Stimulated activated CD4-positive, alpha-beta T cell treated with anti-CD3 and anti-CD28 coated beads, TNF-alpha, amount 100 ng/mL, for 1 hour (primary cell): Measurements from ENCODE around the gene ATP13A2.
"Not testable (repeated sequence)": the region's sequence is repeated elsewhere in the genome, so short reads cannot be mapped to it uniquely, and the experiment has no call there.

ENCODE experiments used
- DNase-seq, 3 donors: peaks; one replicate each; pipeline ENCODE4 v3.0.0-alpha.2; 2020; ENCODE audit warnings: low read depth in 3 of 3, low spot score in 1 of 3

The ATP13A2 gene

DNA sequence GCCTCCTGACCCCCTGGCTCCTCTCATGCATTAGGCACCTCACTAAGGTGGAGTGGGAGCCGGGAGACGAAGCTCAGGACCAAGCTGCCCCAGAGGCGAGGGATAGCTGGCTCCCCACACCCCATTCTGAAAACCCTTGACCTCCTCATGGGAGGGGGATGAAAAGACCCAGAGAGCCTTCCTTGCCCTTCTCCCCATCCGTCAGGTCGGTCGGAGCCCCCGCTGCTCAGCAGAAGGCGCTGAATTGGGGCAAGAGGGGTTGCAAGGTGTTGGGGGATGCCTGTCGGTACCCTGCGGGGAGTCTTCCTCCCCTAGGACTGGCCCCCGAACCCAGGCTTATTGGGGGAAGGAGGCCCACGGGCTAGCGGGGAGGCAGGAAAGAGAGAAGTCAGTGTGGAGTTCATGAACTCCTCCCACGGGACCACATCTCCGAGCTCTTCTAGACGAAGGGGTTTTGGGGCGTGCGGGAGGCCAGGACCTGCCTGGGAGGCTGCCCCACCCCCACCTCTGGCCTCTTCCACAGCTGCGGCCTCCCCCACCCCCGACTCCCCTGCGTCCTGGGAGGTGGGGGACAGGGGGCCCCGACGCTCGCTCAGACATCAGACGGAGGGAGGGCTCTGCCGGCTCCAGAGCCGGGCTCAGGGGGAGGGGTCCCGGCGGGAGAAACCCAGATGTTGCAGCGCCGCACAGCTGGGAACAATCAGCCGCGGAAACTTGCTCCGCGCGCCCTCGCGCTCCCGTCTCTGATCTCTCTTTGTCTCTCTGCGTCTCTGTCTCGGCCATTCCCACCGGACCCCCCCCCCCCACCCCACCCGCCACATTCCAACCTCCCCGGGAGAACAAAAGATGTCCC, 32.0 kb downstream of the ATP13A2 start:
- no peak for DNase-seq

DNA sequence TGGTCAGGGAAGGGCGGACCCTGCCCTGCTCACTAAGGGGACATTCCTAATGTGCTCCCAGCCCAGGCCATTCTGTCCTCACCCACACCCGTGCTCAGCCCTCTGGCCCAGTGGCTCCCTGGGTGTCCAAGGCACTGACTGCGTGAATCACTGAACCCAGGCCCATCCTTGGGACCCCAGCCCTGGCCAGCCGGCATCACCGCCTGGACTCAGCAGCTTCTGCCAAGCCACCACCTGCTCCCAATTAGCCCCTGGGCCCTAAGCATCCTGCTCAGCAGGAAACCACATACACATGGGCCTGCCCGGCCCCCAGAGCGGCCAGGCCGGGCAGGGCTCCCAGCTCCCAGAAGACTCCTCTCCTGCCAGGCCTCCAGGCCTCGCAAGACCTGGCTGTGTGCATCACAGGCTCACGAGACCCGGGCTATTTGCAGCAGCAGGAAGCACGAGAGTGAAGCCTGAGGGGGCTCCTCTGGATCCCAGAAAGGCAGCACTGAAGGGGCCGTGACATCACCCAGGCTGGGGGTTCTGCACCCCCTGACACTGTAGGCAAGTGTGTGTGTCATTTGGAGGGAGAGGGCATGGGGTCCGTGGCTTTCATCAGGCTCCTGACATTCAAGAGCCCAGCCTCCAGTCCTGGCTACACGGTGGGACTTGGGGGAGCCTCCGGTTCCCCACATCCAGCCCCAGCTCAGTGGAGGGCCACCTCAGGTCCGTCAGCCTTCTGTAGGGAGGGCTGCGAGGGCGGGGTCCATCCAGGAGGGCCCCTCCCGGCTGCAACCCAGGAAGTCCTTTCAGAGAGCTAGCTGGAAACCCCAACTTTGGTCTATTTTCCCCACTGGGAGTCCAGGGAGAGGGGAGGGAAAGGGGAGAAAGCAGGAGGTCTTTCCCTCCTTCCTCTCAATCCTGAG, 32.9 kb downstream of the ATP13A2 start:
- DNase-seq, result no peak

DNA sequence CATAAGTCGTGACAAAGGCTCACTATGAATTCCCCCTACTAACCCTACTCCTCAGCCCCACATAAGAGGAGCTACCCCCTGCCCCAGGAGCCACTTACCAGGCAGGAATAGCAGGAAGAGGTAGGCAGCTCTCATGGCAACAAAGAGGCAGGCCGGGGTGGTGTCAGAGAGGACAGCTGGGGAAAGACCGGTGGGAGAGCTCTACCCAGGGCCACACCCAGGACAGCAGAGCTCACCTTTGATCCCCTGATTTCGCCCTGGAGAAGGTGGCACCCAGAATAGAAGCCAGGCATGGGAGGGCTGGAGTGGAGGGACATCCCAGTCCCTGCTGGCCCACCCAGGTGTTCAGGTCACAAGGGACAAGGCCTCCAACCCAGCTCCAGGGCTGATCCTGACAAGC, 33.6 kb downstream of the ATP13A2 start:
- no peak for DNase-seq

DNA sequence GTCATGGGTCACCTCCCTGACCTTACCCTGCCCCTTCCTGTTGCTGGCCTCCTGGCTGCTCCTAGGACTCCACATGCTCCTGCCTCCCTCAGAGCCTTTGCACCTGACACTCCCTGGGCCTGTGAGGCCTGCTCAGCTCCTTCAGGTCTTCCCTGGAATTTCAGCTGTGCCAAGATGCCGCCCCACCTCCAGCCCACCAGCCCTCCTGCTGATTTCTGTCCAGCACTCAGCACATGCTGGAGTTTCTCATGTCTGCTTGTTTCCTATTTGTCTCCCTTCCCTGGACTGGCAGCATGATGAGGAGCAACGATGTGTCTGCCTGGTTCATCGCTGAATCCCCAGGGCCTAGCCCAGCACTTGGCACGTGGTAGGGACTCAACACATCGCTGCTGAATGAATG, 34.4 kb downstream of the ATP13A2 start:
- DNase-seq, result no peak

DNA sequence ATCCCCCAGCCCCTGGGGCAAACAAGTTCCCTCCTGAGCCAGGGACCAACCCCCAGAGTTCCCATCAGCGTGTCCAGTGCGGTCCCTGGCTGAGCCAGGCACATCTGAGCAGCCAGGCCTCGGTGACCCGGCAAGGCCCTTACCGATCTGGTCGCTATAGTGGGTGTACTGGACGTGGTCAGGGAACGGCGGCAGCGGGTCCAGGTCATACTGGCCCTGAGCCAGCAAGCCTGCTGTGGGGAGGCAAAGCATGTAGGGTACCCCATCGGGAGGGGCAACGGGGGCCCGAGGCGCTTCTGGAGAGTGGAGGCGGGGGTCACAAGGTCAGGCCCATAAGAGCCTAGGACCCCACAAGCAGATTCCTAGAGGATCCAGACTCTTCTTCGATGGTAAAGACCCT, 34.8 kb downstream of the ATP13A2 start:
- DNase-seq, result no peak

DNA sequence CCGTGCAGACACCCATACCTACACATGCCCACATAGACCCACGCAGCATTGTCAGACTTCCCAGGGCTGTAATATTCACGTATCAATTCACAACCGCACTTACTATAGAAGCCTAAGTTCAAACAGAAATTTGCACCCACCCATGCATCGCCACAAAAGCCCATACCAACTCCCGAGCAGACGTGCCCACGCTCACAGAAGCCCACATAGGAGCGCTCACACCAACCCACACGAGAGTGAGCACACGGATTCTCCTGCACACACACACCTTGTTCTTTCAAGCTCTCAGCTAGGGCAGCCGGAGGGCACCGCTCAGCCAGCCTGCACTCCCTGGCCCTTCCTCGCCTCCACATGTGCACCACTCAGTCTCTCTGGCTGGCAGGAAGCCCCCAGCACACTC, 35.9 kb downstream of the ATP13A2 start:
- DNase-seq, result no peak

DNA sequence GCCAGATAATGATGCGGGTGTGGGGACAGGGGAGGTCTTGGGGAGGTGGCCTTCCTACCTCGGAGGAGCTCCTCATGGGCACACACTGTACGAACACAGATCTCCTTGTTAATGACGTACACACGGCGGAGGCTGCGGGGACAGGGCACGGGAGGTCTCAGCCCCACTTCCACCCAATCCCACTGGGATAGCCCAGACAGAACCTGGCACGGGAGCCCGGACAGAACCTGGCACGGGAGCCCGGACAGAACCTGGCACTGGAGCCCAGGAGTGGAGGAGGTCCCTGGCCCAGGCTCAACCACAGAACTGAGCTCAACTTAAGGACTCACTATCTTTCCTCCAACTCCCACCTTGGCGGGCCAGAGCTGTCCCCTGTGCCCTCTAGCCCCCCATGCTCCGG, 36.5 kb downstream of the ATP13A2 start:
- no peak for DNase-seq

DNA sequence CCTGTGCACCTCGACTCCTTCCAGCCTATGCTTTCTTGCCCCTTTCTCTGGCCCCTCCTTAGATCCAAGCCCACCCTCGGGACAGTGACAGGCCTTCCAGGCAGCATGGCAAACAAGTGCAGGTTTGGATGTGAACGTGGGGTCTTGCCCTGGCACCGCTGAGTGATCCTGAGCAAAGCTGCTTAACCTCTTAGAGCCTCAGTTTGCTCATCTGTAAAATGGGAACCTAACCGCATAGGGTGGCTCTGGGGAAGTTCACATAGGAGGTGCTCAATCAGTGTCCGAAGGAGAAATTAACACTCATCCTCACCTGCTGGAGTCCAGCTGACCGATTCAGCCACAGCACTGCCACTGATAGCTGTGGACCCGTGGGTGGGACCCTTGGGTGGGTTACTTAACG, 38.5 kb downstream of the ATP13A2 start:
- DNase-seq, result no peak

DNA sequence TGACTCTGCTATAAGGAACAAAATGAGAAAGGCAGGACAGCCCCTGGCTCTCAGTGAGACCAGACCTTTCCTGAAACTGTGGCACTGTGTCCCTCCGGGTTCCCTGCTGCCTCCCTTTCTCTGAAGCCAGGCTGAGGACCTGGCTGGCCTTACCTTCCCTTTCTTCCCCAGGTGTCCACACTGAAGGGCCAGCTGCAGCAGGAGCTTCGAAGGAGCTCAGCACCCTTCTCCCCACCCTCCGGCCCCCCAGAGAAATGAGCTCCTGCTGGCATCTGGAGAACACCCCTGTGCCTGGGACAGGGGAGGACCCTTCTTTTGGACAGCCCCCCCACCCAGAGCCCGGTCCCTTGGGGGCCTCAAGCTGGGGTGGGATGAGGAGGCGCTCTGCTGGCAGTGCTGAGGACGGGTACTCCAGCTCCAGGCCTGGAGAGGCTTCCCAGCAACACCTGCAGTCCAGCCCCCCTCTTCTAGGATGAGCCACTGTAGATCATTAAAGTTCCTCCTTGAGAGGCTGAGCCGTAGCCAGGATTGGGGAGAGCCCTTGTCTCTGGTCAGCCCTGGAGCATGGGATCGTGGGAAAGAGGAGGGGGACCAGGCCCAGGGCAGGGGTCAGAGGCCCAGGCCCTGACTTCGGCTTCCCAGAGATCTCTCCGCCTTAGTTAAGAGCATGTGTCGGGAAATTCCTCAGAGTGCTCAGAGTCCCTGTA, 39.4 kb downstream of the ATP13A2 start:
- no peak for DNase-seq

DNA sequence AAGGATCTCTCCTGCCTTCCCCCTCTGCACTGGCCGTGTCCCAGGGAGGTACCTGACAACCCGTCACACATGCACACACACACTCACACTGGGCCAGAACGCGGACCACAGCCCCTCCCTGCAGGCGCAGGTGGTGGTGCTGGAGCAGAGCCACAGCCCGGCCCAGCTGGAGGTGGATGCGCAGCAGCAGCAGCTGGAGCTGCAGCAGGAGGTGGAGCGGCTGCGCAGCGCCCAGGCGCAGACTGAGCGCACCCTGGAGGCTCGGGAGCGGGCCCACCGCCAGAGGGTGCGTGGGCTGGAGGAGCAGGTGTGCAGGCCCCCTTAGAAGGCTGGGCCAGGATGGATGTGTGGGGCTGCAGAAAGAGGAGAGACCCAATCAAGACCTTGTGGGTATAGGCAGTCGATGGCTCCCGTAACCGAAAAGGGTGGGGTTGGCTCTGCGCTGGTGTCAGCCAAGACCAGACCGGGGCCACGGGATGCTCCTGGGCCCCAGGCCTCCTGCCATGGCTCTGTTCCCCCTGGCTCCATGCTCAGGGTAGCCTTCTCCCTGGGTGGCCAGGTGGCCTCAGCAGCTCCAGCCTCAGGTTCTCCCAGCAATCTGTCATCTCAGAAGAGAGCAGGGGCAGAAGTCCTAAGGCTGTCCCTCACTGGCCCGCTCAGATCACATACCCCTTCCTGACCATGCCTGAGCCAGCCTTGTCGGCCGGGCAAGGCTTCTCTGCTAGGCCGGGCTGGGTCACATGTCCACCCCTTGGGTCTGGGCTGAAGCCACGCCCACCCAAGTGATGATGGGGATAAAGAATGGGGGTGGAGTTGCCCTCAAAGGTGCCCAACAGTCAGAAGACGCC, 40.2 kb downstream of the ATP13A2 start:
- no peak for DNase-seq

DNA sequence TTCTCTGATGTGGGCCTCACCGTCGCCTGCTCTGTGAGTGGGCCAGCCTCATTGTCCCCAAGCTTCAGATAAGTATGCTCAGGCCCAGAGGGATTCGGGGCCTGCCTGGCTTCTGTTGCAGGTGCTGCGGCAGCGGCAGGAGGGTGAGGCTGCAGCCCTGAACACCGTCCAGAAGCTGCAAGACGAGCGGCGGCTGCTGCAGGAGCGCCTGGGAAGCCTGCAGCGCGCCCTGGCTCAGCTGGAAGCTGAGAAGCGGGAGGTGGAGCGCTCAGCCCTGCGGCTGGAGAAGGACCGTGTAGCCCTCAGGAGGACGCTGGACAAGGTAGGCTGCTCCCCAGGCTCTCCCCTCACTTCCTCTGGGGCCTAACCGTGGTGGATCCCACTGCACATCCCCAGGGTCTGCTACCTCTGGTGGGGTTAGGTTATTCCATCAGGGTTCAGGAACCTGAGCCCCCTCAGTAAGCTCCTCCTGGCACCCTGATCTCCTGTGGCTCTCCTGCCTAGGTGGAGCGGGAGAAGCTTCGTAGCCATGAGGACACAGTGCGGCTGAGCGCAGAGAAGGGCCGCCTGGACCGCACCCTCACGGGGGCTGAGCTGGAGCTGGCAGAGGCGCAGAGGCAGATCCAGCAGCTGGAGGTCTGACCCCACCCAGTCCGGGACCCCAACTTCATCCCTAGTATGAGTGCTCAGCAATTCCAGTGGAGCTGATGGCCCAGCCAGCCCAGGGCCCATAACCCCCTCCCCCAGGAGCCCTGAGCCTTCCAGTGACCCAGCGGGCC, 41.4 kb downstream of the ATP13A2 start:
- no peak for DNase-seq

DNA sequence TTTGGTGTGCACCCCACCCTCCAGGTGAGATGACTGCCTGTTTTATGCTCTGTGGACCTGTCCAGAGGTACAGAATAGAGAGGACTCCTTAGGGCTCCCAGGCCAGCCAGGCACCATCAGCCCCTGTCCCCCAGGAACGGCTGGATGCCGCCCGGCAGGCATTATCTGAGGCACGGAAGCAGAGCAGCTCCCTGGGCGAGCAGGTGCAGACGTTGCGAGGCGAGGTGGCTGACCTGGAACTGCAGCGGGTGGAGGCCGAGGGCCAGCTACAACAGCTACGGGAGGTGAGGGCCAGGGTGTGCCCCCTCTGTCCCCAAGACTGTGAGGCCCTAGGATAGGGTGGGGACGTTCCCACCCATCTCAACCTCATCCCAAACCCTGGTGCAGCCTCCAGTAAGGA, 42.1 kb downstream of the ATP13A2 start:
- DNase-seq, result no peak

DNA sequence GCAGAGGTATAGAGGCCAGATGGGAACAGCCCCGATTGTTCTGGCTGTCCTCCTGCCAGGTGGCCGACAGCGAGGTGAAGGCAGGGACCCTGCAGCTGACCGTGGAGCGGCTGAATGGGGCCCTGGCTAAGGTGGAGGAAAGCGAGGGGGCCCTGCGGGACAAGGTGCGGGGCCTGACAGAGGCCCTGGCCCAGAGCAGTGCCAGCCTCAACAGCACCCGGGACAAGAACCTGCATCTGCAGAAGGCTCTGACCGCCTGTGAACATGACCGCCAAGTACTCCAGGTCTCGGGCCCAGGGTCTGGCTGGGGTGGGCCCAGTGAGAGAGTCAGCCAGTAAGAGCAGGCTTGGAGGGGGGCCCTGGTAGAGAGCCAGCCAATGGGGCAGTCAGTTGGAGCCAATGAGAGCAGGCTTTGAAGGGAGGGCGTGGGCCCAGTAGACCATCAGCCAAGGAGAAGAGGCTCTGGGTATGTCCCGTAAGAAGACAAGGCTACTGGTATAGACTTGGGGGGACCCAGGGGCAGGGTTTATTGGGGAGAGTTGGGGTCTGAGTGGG, 42.6 kb downstream of the ATP13A2 start:
- no peak for DNase-seq

DNA sequence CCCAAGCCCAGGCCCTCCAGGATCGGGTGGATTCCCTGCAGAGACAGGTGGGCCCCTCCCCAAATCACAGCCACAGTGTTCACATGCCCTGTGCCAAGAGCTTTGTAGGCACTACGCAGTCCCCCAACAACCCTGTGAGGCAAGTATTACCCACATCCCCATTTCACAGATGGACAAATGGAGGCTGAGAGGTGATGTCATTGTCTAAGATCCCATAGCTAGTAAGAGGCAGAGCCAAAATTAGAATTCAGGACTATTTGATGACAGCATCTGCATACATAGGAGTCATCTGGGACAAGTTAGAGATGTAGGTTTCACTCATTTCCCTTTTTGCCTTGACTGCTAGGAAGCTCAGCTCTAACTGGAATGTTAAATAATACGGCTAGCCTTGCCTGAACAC, 43.4 kb downstream of the ATP13A2 start:
- DNase-seq, result no peak

DNA sequence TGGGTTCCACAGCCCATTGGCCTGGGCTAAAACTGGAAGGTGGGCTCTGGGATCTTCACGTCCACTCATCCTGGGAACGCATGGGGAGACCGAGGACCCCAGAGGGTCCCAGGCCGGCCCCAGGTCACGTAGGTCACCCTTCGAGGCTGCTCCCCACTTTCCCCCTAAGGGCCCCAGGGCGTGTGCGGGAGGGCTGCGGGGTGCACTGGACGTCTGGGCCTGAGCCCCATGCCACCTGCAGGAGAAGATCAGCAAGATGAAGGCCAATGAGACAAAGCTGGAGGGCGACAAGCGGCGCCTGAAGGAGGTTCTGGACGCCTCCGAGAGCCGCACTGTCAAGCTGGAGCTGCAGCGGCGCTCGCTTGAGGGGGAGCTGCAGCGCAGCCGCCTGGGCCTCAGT, 43.8 kb downstream of the ATP13A2 start:
- DNase-seq, result no peak

DNA sequence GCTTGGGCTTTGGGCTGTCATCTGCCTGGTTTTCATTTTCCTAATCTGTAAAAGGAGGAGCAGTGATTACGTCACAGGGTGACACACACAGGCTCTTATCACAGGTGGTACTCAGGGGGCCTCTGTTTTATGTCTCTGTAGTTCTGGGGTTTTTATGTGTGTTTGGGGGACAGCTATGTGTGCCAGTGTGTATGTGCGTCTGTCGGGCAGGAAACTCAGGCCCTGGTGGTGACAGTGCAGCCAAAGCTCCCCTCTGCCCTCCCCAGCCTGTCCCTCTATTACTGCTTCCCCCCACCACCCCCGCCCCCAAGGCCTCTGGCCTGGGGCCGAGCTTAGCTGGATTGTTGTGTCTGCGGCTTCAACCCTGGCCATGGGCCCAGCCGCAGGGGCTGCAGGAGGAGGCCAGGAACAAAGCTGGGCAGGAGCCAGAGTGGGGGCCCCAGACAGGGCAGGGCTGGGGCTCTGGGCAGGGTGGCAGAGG, 44.6 kb downstream of the ATP13A2 start:
- no peak for DNase-seq

DNA sequence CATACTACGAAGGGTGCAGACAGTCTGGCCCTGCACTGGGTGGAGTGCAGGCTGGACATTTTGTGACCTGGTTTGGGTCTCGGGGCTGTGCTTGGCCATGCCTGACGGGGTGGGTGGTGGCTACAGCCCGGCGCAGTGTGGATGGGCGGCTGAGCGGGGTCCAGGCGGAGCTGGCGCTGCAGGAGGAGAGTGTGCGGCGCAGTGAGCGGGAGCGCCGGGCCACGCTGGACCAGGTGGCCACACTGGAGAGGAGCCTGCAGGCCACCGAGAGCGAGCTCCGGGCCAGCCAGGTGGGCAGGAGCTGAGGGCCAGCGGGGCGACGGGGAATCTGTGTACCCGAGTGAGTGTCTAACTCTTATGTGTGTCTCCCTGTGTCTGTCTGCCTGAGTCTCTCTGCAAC, 45.4 kb downstream of the ATP13A2 start:
- no peak for DNase-seq

DNA sequence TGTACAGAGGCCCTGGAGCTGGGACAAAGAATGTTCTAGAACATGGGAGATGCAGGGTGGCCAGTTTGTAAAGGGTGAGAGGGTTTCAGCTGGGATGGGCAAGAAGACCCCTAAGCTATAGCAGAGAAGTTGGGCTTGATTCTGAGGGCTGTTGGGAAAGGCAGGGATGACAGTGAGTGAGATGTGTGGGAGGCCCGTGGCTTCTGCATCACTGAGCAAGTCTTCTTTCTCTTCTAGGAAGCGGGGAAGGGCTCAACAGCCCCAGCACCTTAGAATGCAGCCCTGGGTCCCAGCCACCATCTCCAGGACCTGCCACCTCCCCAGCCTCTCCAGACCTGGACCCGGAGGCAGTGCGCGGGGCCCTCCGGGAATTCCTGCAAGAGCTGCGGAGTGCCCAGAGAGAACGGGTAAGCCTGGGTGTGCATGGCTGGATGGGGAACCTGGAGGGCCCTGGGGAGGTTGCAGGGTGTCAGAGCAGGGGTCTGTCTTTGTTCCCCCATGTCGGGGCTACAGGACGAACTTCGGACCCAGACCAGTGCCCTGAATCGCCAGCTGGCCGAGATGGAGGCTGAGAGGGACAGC, 46.2 kb downstream of the ATP13A2 start:
- DNase-seq, result no peak

DNA sequence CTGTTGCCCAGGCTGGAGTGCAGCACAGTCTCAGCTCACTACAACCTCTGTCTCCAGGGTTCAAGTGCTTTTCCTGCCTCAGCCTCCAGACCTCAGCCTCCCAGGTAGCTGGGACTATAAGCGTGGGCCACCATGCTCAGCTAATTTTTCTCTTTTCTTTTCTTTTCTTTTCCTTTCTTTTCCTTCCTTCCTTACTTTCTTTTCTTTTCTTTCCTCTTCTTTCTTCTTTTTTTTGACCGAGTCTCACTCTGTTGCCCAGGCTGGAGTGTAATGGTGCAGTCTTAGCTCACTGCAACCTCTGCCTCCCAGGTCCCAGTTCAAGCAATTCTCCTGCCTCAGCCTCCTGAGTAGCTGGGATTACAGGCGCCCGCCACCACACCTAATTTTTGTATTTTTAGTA, 47.6 kb downstream of the ATP13A2 start:
- not testable (repeated sequence) for DNase-seq
